ENCODE data around the gene WLS. TPM values are rescaled to one million over a fixed set of nuclear protein-coding genes. Genes with fewer than 3 reads are reported as not detected.

Gene WLS
- total and polyA plus RNA-seq, 2 experiments from 2014 or later = 0.87 to 1.2 TPM

DNA sequence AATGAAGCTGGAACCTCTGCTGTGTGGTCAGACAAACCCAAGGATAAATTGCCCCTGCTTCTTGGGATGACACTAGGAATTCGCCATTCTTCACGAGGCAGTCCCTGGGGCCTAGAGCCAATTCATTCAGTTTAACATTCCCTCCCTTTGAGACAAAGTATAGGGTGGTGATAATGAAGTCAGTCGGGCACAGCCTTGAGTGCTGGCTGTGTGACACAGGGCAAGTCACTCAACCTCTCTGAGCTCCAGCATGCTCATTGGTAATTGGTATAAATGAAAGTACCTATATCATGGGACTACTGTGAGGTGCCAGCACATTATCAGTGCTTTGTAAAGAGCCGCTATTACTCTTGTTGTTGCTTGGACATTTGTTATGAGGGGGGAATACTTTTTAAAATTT lies 117.0 kb downstream of the WLS start:
- DNase-seq (ENCODE audit: low spot score) (no peak), ATAC-seq (no peak)
- no peaks in the 10 kb centered on the region for H3F3A ChIP-seq (replicated peaks; ENCODE audit: low read depth)
- H3K9me2 ChIP-seq (ENCODE audit: insufficient read depth) = no peaks in the 10 kb centered on the region
- no peaks in the 10 kb centered on the region for H3K79me2 ChIP-seq (replicated peaks; ENCODE audit: insufficient read depth)
- no peaks in the 10 kb centered on the region for H3K36me3 Mint-ChIP-seq (ENCODE audit: low read depth)
- no peaks in the 10 kb centered on the region for H3K4me1 ChIP-seq (ENCODE audit: insufficient read depth)
- no peak overlapping the region for H3K4me3 Mint-ChIP-seq
- no peaks in the 10 kb centered on the region for H3K36me3 ChIP-seq (ENCODE audit: insufficient read depth)
- no peaks in the 10 kb centered on the region for H3K9me3 Mint-ChIP-seq
- no peak overlapping the region for H2AFZ ChIP-seq
- TF ChIP-seq ZNF462 (CRISPR knock-in tag; IDR thresholded peaks at IDR 0.05) = no peak
- no peak for TF ChIP-seq POLR2AphosphoS5 (IDR thresholded peaks at IDR 0.05; ENCODE audit: low read depth)
- TF ChIP-seq JUNB (IDR thresholded peaks at IDR 0.05; ENCODE audit: unreplicated experiment) = no peak
- no peak for TF ChIP-seq CTCF (conservative IDR thresholded peaks at IDR 0.05; ENCODE audit: low read depth in 2 of 2)
- no peaks in the 10 kb centered on the region for H4K20me1 ChIP-seq (replicated peaks; ENCODE audit: insufficient read depth)
- H3K27me3 ChIP-seq (ENCODE audit: insufficient read depth) = no peaks in the 10 kb centered on the region
- no peak overlapping the region for H3K4me2 ChIP-seq
- no peaks in the 10 kb centered on the region for H3K27me3 Mint-ChIP-seq (ENCODE audit: insufficient read depth, low read depth, poor library complexity)
- no peak overlapping the region for H3K27ac ChIP-seq (ENCODE audit: low read depth)
- no peak overlapping the region for H3K27ac Mint-ChIP-seq
- no peaks in the 10 kb centered on the region for H3K4me1 Mint-ChIP-seq
- no peak overlapping the region for H3K4me3 ChIP-seq

DNA sequence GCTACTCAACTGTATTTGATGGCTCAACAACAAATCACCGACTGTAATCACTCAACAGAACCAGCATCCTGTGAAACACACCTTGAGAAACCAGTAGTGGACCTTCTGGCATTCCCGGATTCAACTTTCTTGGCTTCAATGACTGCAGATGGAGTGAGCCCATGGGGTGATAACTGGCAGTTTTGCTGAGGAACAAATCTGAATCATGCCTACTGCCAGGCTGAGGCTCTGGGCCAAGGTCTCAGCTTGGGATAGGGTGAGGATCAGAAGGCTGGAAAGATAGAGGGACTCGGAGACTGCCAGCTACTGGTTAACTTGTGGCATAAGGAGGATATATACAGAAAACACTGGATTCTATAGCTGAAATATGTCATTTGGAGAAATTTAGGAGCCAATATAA lies 118.4 kb downstream of the WLS start:
- Histone ChIP-seq H3K27me3 (ENCODE audit: insufficient read depth) (no peaks in the 10 kb centered on the region), H4K20me1 (replicated peaks; ENCODE audit: insufficient read depth) (no peaks in the 10 kb centered on the region), H3K4me2 (no peak overlapping the region), H2AFZ (no peak overlapping the region), H3K36me3 (ENCODE audit: insufficient read depth) (no peaks in the 10 kb centered on the region), H3K27ac (ENCODE audit: low read depth) (no peak overlapping the region), H3K9me2 (ENCODE audit: insufficient read depth) (no peaks in the 10 kb centered on the region), H3K4me1 (ENCODE audit: insufficient read depth) (no peaks in the 10 kb centered on the region), H3K4me3 (no peak overlapping the region), H3K79me2 (replicated peaks; ENCODE audit: insufficient read depth) (no peaks in the 10 kb centered on the region), H3F3A (replicated peaks; ENCODE audit: low read depth) (no peaks in the 10 kb centered on the region)
- no peaks in the 10 kb centered on the region for H3K36me3 Mint-ChIP-seq (ENCODE audit: low read depth)
- H3K4me1 Mint-ChIP-seq = no peaks in the 10 kb centered on the region
- ATAC-seq = no peak
- H3K9me3 Mint-ChIP-seq = no peaks in the 10 kb centered on the region
- H3K27ac Mint-ChIP-seq = no peak overlapping the region
- no peak for DNase-seq (ENCODE audit: low spot score)
- H3K4me3 Mint-ChIP-seq = no peak overlapping the region
- H3K27me3 Mint-ChIP-seq (ENCODE audit: insufficient read depth, low read depth, poor library complexity) = no peaks in the 10 kb centered on the region
- TF ChIP-seq CTCF (conservative IDR thresholded peaks at IDR 0.05; ENCODE audit: low read depth in 2 of 2) (no peak), JUNB (IDR thresholded peaks at IDR 0.05; ENCODE audit: unreplicated experiment) (no peak), ZNF114 (CRISPR knock-in tag; IDR thresholded peaks at IDR 0.05) (no peak), ZNF331 (CRISPR knock-in tag; IDR thresholded peaks at IDR 0.05; ENCODE audit: low read depth) (no peak), EZH2 (IDR thresholded peaks at IDR 0.05; ENCODE audit: low read depth, unreplicated experiment) (no peak), CREB1 (CRISPR knock-in tag; IDR thresholded peaks at IDR 0.05; ENCODE audit: low read depth) (no peak), POLR2AphosphoS5 (IDR thresholded peaks at IDR 0.05; ENCODE audit: low read depth) (no peak)
- TF ChIP-seq, protein P1, sequence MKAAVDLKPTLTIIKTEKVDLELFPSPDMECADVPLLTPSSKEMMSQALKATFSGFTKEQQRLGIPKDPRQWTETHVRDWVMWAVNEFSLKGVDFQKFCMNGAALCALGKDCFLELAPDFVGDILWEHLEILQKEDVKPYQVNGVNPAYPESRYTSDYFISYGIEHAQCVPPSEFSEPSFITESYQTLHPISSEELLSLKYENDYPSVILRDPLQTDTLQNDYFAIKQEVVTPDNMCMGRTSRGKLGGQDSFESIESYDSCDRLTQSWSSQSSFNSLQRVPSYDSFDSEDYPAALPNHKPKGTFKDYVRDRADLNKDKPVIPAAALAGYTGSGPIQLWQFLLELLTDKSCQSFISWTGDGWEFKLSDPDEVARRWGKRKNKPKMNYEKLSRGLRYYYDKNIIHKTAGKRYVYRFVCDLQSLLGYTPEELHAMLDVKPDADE (IDR thresholded peaks at IDR 0.05) = no peak
